Neural cell (in vitro differentiated cells): Measurements from ENCODE around the gene LDLRAD4.

Experiments used
- CTCF ChIP-seq: fragments of 450-650 bp; IDR thresholded peaks from 2 replicates; pipeline ENCODE4 v1.5.1; 2014; ENCODE audit warnings: antibody characterized with exemption, mild to moderate bottlenecking, moderate library complexity; ENCODE audit not compliant: poor library complexity, severe bottlenecking
- EZH2 ChIP-seq: fragments of 200-600, 300-800 bp; shearing (Covaris generic), sonication (generic); IDR thresholded peaks from 2 replicates; pipeline ENCODE4 v1.6.1; 2014; ENCODE audit warnings: antibody characterized with exemption, low read length, borderline replicate concordance, mild to moderate bottlenecking; ENCODE audit not compliant: insufficient read depth, poor library complexity, severe bottlenecking
- POLR2AphosphoS5 ChIP-seq: IDR thresholded peaks from 2 replicates; pipeline ENCODE4 v1.6.1; 2012
- SMC3 ChIP-seq: fragments of 450-650 bp; conservative IDR thresholded peaks from 2 replicates; pipeline ENCODE4 v1.6.1; 2014; ENCODE audit warnings: antibody characterized with exemption, mild to moderate bottlenecking, moderate library complexity; ENCODE audit not compliant: poor library complexity
- TAF1 ChIP-seq: IDR thresholded peaks from 2 replicates; pipeline ENCODE4 v1.6.1; 2012; ENCODE audit warnings: low read depth

- TF ChIP-seq CTCF (no peak), POLR2AphosphoS5 (no peak), SMC3 (no peak), EZH2 (no peak), TAF1 (no peak)
Measured at GRCh38 chr18:13548966-13549879, 330.7 kb downstream of the LDLRAD4 start.
